GM12865 (cell line): ENCODE results near the gene TNFRSF14.
A peak's percentile ranks its signal among the peaks of the same experiment; 100 is the strongest.

ENCODE experiments used
- DNase-seq: peaks from one replicate; pipeline ENCODE4 v3.0.0; 2010; ENCODE audit warnings: low read depth
- H3K4me3 ChIP-seq: 2 replicates; pipeline ENCODE4 v1.5.1; 2011; ENCODE audit warnings: mild to moderate bottlenecking, low read depth, low read length, control low read depth
- CTCF ChIP-seq: IDR thresholded peaks from 2 replicates; pipeline ENCODE4 v1.5.1; 2011; ENCODE audit warnings: low read length, control low read depth, low read depth, inconsistent platforms; ENCODE audit not compliant: insufficient read depth; ENCODE audit errors: missing control alignments

The TNFRSF14 gene

GRCh38 chr1:2594641-2595131, 38.5 kb downstream of the TNFRSF14 start:
- DNase-seq = no peak
- TF ChIP-seq CTCF = no peak
- H3K4me3 ChIP-seq = no peak overlapping the region

DNA sequence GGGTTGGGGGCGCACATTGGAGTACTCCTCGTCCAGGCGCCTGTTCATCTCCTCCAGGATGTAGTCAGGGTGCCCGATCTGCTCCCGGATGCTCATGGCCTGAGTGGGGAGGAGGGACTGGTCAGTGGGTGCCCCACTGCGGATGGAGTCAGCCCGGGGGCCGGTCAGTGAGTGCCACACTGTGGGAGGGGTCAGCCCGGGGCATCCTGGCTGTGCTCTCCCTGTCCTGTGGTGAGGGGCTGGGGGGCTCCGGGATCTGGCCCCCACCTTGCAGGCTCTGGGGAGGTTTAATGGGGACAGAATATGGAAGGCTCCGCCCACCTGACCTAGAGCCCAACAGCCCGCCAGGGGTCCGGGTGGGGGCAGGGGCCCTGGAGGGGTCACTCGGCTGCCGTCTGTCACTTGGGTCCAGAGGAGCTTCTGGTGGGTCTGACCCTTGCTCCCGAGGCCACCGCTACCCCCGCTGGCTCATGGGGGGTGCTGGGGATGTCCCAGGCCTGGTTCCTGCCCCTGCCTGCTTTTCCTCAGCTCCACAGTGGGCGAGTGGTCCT, 39.2 kb downstream of the TNFRSF14 start:
- no peak overlapping the region for H3K4me3 ChIP-seq
- DNase-seq = no peak
- TF ChIP-seq CTCF = no peak

GRCh38 chr1:2595812-2596529, 39.8 kb downstream of the TNFRSF14 start:
- H3K4me3 ChIP-seq = no peak overlapping the region
- no peak for DNase-seq
- TF ChIP-seq CTCF = no peak

GRCh38 chr1:2596530-2597333, 40.6 kb downstream of the TNFRSF14 start:
- TF ChIP-seq CTCF = no peak
- no peak for DNase-seq
- H3K4me3 ChIP-seq = no peak overlapping the region

DNA sequence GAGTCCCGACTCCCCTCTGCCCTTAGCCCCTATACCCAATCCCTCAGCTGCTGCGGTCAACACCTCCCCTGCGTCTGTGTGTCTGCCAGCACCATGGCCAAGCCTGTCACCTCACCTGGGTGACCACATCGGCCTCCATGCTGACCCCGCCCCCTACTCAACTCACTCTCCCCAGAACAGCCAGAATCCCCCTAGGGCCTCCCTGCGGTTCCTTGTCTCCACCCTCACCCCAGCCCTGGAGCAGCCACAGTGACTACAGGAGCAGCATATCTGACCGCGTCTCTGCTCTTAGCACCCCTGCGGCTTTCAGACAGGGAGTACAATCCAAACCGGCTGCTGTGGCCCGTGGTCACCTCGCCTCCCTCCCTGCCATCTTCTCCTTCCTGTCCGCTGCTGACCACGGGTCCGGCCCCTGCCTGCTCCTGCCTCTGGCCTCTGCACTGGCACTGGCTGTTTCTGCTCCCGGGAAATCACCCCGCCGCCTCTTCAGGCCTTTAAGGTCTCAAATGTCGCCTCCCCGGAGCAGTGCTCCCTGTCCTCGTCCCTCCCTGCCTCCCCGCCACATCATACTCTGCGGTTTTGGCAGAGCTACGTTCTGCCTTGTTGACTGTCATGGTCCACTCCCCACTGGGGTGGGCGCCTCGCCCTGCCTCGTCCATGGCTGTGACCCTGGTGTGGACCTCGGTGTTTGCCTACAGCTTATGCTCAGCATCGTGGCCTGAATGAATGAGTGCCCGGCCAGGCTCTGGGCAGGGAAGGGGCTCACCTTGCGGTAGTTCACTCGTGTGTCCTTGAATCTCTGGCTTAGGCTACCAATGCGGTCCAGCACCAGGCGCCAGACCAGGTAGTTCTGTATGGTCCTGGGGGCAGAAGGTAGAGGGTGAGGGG, 41.5 kb downstream of the TNFRSF14 start:
- no peak for DNase-seq
- H3K4me3 ChIP-seq = no peak overlapping the region
- no peak for TF ChIP-seq CTCF

- TF ChIP-seq CTCF = peak; percentile 8
- no peak for DNase-seq
These were observed 42.3 kb downstream of the TNFRSF14 start for GRCh38 chr1:2598329-2598931.

More at GRCh38 chr1:2598329-2598931, 42.3 kb downstream of the TNFRSF14 start:
- H3K4me3 ChIP-seq = no peak overlapping the region
